Ascending aorta (tissue), 2 donors: ENCODE measurements around the gene VPS29. TPM values are rescaled to one million over a fixed set of nuclear protein-coding genes. Genes with fewer than 3 reads are reported as not detected.
"Not testable (repeated sequence)": the region's sequence is repeated elsewhere in the genome, so short reads cannot be mapped to it uniquely, and the experiment has no call there.

Experiments used
- DNase-seq, 2 donors: peaks; one replicate each; pipeline ENCODE4 v3.0.0-alpha.2; 2019; ENCODE audit warnings: low spot score in 2 of 2
- H3K27ac ChIP-seq, 2 donors: fragments of 200-600 bp; sonication (generic); one replicate each; pipeline ENCODE4 v1.5.1; 2016 to 2017; ENCODE audit warnings: mild to moderate bottlenecking in 1 of 2
- H3K27me3 ChIP-seq: fragments of 200-600 bp; sonication (generic); one replicate; pipeline ENCODE4 v1.5.1; 2017
- H3K36me3 ChIP-seq, 2 donors: fragments of 200-600 bp; sonication (generic); one replicate each; pipeline ENCODE4 v1.5.1; 2016
- H3K4me1 ChIP-seq, 2 donors: fragments of 200-600 bp; sonication (generic); one replicate each; pipeline ENCODE4 v1.5.1; 2016 to 2017; ENCODE audit warnings: mild to moderate bottlenecking in 1 of 2
- H3K4me3 ChIP-seq, 2 donors: fragments of 200-600 bp; sonication (generic); one replicate each; pipeline ENCODE4 v1.5.1; 2016 to 2017; ENCODE audit warnings: mild to moderate bottlenecking in 1 of 2
- H3K9me3 ChIP-seq, 2 donors: fragments of 200-600 bp; sonication (generic); one replicate each; pipeline ENCODE4 v1.5.1; 2016
- intact Hi-C: fragments of 100-400 bp; cut with DNase I; formaldehyde crosslinking; loops from one replicate; pipeline ENCODE4 v1.15.1; 2023
- total RNA-seq: library from RNA; depleted of rRNA; stranded (reverse); fragments of >200 nt; gene quantifications from one replicate; pipeline ENCODE4 v1.1.0, GENCODE V29; 2016
- TF ChIP-seq, protein P1 (sequence below), 3 experiments: fragments of 200-600 bp in 2 of 3; fragments of 450-650 bp in 1 of 3; sonication (generic) in 2 of 3; IDR thresholded peaks; one replicate each; pipeline ENCODE4 v1.5.1; 2016 to 2019; ENCODE audit warnings: antibody characterized with exemption in 3 of 3, mild to moderate bottlenecking in 1 of 3, moderate library complexity in 1 of 3

Gene VPS29
- total RNA-seq, 1 donor from 2014 or later, result 35.9 TPM

DNA sequence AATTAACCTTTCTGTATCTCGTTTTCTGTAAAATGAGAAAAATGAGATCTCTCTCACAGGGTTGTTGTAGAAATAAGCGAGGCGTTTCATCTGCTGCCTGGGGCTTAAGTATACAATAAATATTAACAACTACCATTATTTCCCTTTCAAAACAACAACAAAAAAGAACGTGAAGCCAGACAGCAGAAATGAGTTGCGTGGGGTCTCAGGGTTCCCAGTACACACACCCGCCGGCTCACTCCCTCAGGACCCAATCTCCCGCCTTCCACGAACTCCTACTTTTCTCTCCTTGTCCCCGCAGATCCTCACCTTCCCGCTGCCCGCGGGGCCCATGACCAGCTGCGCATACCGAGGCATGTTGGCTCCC is 34.1 kb downstream of the VPS29 start:
- TF ChIP-seq, protein P1, sequence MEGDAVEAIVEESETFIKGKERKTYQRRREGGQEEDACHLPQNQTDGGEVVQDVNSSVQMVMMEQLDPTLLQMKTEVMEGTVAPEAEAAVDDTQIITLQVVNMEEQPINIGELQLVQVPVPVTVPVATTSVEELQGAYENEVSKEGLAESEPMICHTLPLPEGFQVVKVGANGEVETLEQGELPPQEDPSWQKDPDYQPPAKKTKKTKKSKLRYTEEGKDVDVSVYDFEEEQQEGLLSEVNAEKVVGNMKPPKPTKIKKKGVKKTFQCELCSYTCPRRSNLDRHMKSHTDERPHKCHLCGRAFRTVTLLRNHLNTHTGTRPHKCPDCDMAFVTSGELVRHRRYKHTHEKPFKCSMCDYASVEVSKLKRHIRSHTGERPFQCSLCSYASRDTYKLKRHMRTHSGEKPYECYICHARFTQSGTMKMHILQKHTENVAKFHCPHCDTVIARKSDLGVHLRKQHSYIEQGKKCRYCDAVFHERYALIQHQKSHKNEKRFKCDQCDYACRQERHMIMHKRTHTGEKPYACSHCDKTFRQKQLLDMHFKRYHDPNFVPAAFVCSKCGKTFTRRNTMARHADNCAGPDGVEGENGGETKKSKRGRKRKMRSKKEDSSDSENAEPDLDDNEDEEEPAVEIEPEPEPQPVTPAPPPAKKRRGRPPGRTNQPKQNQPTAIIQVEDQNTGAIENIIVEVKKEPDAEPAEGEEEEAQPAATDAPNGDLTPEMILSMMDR (IDR thresholded peaks at IDR 0.05), result no peak
- Histone ChIP-seq H3K4me3 (peak overlapping the region; percentile 73 to 84), H3K9me3 (no peaks in the 10 kb centered on the region), H3K36me3 (peaks cover 7 to 11% of the 10 kb centered on the region in 2 donors), H3K27me3 (no peaks in the 10 kb centered on the region), H3K4me1 (peaks cover 6 to 17% of the 10 kb centered on the region in 2 donors), H3K27ac (peak overlapping the region; percentile 88 to 92)
- no peak for DNase-seq
- intact Hi-C loops, result loop anchor here (1.0 to 5.0 kb wide), 5 partner anchors 18 to 419 kb away; partner anchors contain the start of genes ANAPC7, ARPC3, PPTC7 and RAD9B

DNA sequence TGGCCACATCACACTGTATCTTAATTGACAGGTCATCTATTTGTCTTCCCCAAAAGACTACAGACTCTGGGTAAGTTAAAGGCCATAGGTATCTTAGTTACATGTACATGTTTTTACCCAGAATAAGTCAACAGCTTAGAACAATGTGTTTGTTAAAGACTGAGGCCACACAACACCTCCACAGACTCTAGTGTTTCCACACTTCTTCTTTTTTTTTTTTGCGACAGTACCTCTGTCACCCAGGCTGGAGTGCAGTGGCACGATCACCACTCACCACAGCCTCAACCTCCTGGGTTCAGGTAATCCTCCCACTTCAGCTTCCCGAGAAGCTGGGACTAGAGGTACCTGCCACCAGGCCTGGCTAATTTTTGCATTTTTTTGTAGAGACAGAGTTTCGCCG is 35.1 kb downstream of the VPS29 start:
- peak overlapping the region in 1 of 2 donors; percentile 73 for H3K4me3 ChIP-seq
- TF ChIP-seq, protein P1 (IDR thresholded peaks at IDR 0.05), result no peak
- H3K36me3 ChIP-seq, result peaks cover 9 to 13% of the 10 kb centered on the region in 2 donors
- no peaks in the 10 kb centered on the region for H3K27me3 ChIP-seq
- H3K27ac ChIP-seq, result no peak overlapping the region
- no peak for DNase-seq
- H3K9me3 ChIP-seq, result no peaks in the 10 kb centered on the region
- intact Hi-C loops, result loop anchor here (5.0 kb wide), 1 partner anchor 421 kb away; no protein-coding TSS in a partner anchor
- peaks cover 6 to 17% of the 10 kb centered on the region in 2 donors for H3K4me1 ChIP-seq

DNA sequence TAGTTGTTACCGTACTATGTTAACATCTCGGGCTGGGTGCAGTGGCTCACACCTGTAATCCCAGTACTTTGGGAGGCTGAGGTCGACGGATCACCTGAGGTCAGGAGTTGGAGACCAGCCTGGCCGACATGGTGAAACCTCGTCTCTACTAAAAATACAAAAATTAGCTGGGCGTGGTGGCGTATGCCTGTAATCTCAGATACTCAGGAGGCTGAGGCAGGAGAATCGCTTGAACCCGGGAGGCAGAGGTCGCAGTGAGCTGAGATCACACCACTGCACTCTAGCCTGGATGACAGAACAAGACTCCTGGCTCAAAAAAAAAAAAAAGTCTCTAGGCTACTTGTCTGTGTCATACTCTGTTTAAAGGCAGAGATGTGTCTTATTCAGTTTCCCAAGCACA is 36.1 kb downstream of the VPS29 start:
- intact Hi-C loops, result loop anchor here (5.0 kb wide), 1 partner anchor 422 kb away; no protein-coding TSS in a partner anchor
- H3K27me3 ChIP-seq, DNase-seq, H3K9me3 ChIP-seq, H3K27ac ChIP-seq, H3K4me3 ChIP-seq: not testable (repeated sequence)
- Histone ChIP-seq H3K4me1 (peaks cover 6 to 17% of the 10 kb centered on the region in 2 donors), H3K36me3 (peaks cover 9 to 17% of the 10 kb centered on the region in 2 donors)

DNA sequence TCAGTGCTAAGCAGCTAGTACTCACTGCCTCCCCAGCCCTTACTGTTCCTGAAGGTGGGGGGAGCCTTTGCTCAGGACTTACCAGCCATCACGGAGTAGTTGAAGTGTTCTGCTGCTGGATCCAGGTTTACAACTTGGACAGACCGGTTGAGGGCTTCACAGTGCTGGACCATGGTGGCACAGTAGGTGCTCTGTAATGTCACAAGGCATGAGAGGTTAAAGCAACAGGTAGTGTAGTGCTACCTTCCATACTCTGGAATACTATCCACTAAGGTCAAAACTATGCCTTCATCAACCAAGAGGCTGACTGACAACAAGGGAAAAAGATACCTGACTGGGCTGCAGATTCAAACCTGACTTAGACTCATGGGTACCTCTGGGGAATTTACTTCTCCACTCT is 36.9 kb downstream of the VPS29 start:
- Histone ChIP-seq H3K9me3 (no peaks in the 10 kb centered on the region), H3K4me1 (peaks cover 6 to 17% of the 10 kb centered on the region in 2 donors), H3K4me3 (no peak overlapping the region), H3K36me3 (peaks cover 9 to 25% of the 10 kb centered on the region in 2 donors), H3K27me3 (no peaks in the 10 kb centered on the region), H3K27ac (no peak overlapping the region)
- TF ChIP-seq, protein P1 (IDR thresholded peaks at IDR 0.05), result no peak
- intact Hi-C loops, result loop anchor here (5.0 kb wide), 1 partner anchor 422 kb away; no protein-coding TSS in a partner anchor
- DNase-seq, result no peak

DNA sequence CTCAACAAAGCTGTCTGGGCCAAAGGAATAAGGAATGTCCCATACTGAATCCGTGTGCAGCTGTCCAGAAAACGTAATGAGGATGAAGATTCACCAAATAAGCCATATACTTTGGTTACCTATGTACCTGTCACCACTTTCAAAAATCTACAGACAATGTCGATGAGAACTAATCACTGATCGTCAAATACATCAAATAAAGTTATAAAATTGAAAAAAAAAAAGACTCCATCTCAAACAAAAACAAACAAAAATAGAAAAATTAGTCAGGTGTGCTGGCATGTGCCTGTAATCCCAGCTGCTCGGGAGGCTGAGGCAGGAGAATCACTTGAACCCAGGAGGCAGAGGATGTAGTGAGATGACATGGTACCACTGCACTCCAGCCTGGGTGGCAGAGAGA is 40.7 kb downstream of the VPS29 start:
- H3K27ac ChIP-seq, H3K4me3 ChIP-seq, DNase-seq, intact Hi-C loops, H3K4me1 ChIP-seq, H3K9me3 ChIP-seq, H3K27me3 ChIP-seq: not testable (repeated sequence)
- H3K36me3 ChIP-seq, result peaks cover 23 to 56% of the 10 kb centered on the region in 2 donors

DNA sequence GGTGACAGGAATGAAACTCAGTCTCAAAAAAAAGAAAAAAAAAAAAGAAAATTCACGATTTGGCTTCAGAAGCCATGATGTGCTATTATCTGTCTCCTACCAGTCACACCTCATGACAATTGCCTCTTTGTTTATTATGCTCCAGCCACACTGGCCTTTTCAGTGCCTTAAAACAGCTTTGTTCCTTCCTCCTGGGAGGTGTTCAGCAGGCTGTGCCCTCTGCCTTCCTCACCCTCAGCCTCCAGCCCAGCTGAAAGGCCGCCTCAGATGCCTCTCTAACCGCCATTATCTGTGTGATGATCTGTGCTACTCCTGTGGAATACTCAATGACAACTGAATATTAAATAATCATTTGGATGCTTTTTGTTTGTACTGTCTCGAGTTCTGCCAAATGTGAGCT is 43.2 kb downstream of the VPS29 start:
- Histone ChIP-seq H3K27ac (no peak overlapping the region), H3K27me3 (no peaks in the 10 kb centered on the region), H3K4me3 (no peak overlapping the region), H3K4me1 (no peaks in the 10 kb centered on the region), H3K9me3 (no peaks in the 10 kb centered on the region), H3K36me3 (peaks cover 30 to 65% of the 10 kb centered on the region in 2 donors)
- TF ChIP-seq, protein P1 (IDR thresholded peaks at IDR 0.05), result no peak
- no peak for DNase-seq
- intact Hi-C loops, result no loop called here
